ENCODE measurements around the gene OR2J1. TPM values are rescaled to one million over a fixed set of nuclear protein-coding genes. Genes with fewer than 3 reads are reported as not detected.
"Not testable (repeated sequence)": the region's sequence is repeated elsewhere in the genome, so short reads cannot be mapped to it uniquely, and the experiment has no call there.

The OR2J1 gene
- total and polyA plus RNA-seq, 10 donors: not detected

- Histone ChIP-seq H3K27ac (no peak overlapping the region), H3K36me3 (no peaks in the 10 kb centered on the region), H3K9me3 (no peaks in the 10 kb centered on the region), H3K4me1 (no peaks in the 10 kb centered on the region), H3K27me3 (replicated peaks in 1 of 7) (no peaks in the 10 kb centered on the region), H3K4me3 (no peak overlapping the region)
- TF ChIP-seq POLR2AphosphoS5 (IDR thresholded peaks at IDR 0.05) (no peak), POLR2A (IDR thresholded peaks at IDR 0.05) (no peak), CTCF (IDR thresholded peaks at IDR 0.05 in 8 of 11, conservative IDR thresholded peaks at IDR 0.05 in 3 of 11) (no peak)
- WGBS, 5 donors: 59 to 81% (median 65%) methylated on average over 1 of the region's 1 CpG
- no peak for DNase-seq
- intact Hi-C loops (cut with DNase I; ENCODE audit: low total_unique reads): no loop called here
Measured at GRCh38 chr6:29097803-29098202, 1.5 kb upstream of the OR2J1 start.

- no peaks in the 10 kb centered on the region for H3K36me3 ChIP-seq
- H3K9me3 ChIP-seq: peaks cover 0 to 4% (median 0%) of the 10 kb centered on the region in 8 donors
- H3K4me1 ChIP-seq: no peaks in the 10 kb centered on the region
- H3K27ac ChIP-seq: no peak within 1 kb of the TSS
- intact Hi-C loops (cut with DNase I; ENCODE audit: low total_unique reads): no loop called here
- peaks cover 0 to 6% (median 0%) of the 10 kb centered on the region in 7 donors for H3K27me3 ChIP-seq (replicated peaks in 1 of 7)
- no peak for DNase-seq
- TF ChIP-seq POLR2A (IDR thresholded peaks at IDR 0.05) (no peak), CTCF (IDR thresholded peaks at IDR 0.05 in 8 of 11, conservative IDR thresholded peaks at IDR 0.05 in 3 of 11) (no peak), POLR2AphosphoS5 (IDR thresholded peaks at IDR 0.05) (no peak)
- WGBS, 5 donors: 24 to 52% (median 37%) methylated on average over 1 of the region's 1 CpG
- H3K4me3 ChIP-seq: no peak within 1 kb of the TSS
Measured at GRCh38 chr6:29107758-29108157, 8.5 kb downstream of the OR2J1 start, which contains the start of gene OR2J3. TSS of gene OR2J3 (plus strand) at chr6:29108058. CDS start at chr6:29111891, 3,833 bp downstream.

GRCh38 chr6:29112135-29112534 lies 12.8 kb downstream of the OR2J1 start:
- no peak overlapping the region for H3K4me3 ChIP-seq
- H3K4me1 ChIP-seq: no peaks in the 10 kb centered on the region
- WGBS, 5 donors: 71 to 82% (median 75%) methylated on average over 7 of the region's 7 CpGs
- intact Hi-C loops (cut with DNase I; ENCODE audit: low total_unique reads): no loop called here
- TF ChIP-seq POLR2AphosphoS5 (IDR thresholded peaks at IDR 0.05) (no peak), CTCF (IDR thresholded peaks at IDR 0.05 in 8 of 11, conservative IDR thresholded peaks at IDR 0.05 in 3 of 11) (no peak), POLR2A (IDR thresholded peaks at IDR 0.05) (no peak)
- H3K27me3 ChIP-seq (replicated peaks in 1 of 7): peaks cover 0 to 10% (median 0%) of the 10 kb centered on the region in 7 donors
- no peaks in the 10 kb centered on the region for H3K9me3 ChIP-seq
- H3K36me3 ChIP-seq: no peaks in the 10 kb centered on the region
- no peak overlapping the region for H3K27ac ChIP-seq
- no peak for DNase-seq

- WGBS, 5 donors: 90 to 98% (median 93%) methylated on average over 1 to 3 of the region's 3 CpGs
- peaks cover 0 to 21% (median 0%) of the 10 kb centered on the region in 7 donors for H3K27me3 ChIP-seq (replicated peaks in 1 of 7)
- DNase-seq; H3K4me1 ChIP-seq; intact Hi-C loops (cut with DNase I; ENCODE audit: low total_unique reads); H3K4me3 ChIP-seq; H3K27ac ChIP-seq; H3K9me3 ChIP-seq; H3K36me3 ChIP-seq: not testable (repeated sequence)
Measured at GRCh38 chr6:29114964-29115363, 15.7 kb downstream of the OR2J1 start.
